Progenitor cell of endocrine pancreas (in vitro differentiated cells): ENCODE results near the gene NFYC. TPM values are rescaled to one million over a fixed set of nuclear protein-coding genes. Genes with fewer than 3 reads are reported as not detected.

ENCODE experiments used
- DNase-seq: peaks from one replicate; pipeline ENCODE4 v3.0.0; 2021; ENCODE audit warnings: low spot score; ENCODE audit not compliant: unreplicated experiment
- H3K27ac Mint-ChIP-seq: 2 replicates; pipeline ENCODE4 v1.8.0; 2021; ENCODE audit warnings: mild to moderate bottlenecking, moderate library complexity, mixed read lengths
- H3K27me3 Mint-ChIP-seq: 2 replicates; pipeline ENCODE4 v1.8.0; 2021; ENCODE audit warnings: mixed read lengths
- H3K36me3 Mint-ChIP-seq: 2 replicates; pipeline ENCODE4 v1.8.0; 2022; ENCODE audit warnings: mixed read lengths; ENCODE audit not compliant: insufficient read depth
- H3K4me1 Mint-ChIP-seq: 2 replicates; pipeline ENCODE4 v1.8.0; 2021; ENCODE audit warnings: low read depth, mixed read lengths
- H3K4me3 Mint-ChIP-seq: 2 replicates; pipeline ENCODE4 v1.8.0; 2021; ENCODE audit warnings: low read depth, mild to moderate bottlenecking, moderate library complexity, mixed read lengths
- H3K9me3 Mint-ChIP-seq: 2 replicates; pipeline ENCODE4 v1.8.0; 2021; ENCODE audit warnings: low read depth, mixed read lengths
- CTCF ChIP-seq: fragments of 200-600 bp; sonication (generic); IDR thresholded peaks from one replicate; pipeline ENCODE4 v1.5.0; 2021; ENCODE audit warnings: antibody characterized with exemption, mild to moderate bottlenecking; ENCODE audit not compliant: unreplicated experiment
- total RNA-seq: library from RNA; stranded (reverse); gene quantifications from 2 replicates; pipeline ENCODE4 v1.2.1, GENCODE V29; 2021

The NFYC gene
- total RNA-seq, 1 donor from 2014 or later, result 73.4 TPM

GRCh38 chr1:40801742-40802077 is 110.2 kb downstream of the NFYC start:
- Mint-ChIP-seq H3K4me1 (no peaks in the 10 kb centered on the region), H3K36me3 (no peaks in the 10 kb centered on the region), H3K9me3 (no peaks in the 10 kb centered on the region), H3K27me3 (peaks cover 48% of the 10 kb centered on the region), H3K27ac (no peak overlapping the region), H3K4me3 (no peak overlapping the region)
- no peak for DNase-seq
- TF ChIP-seq CTCF, result no peak

- Mint-ChIP-seq H3K27me3 (peaks cover 44% of the 10 kb centered on the region), H3K4me3 (peak overlapping the region; percentile 49), H3K4me1 (no peaks in the 10 kb centered on the region), H3K36me3 (no peaks in the 10 kb centered on the region), H3K9me3 (no peaks in the 10 kb centered on the region), H3K27ac (no peak overlapping the region)
- peak; percentile 50 for DNase-seq
- TF ChIP-seq CTCF, result no peak
Measured at GRCh38 chr1:40802078-40802741, 110.7 kb downstream of the NFYC start.

GRCh38 chr1:40802742-40803113 is 111.2 kb downstream of the NFYC start:
- peaks cover 39% of the 10 kb centered on the region for H3K27me3 Mint-ChIP-seq
- H3K4me3 Mint-ChIP-seq, result no peak overlapping the region
- H3K9me3 Mint-ChIP-seq, result no peaks in the 10 kb centered on the region
- H3K4me1 Mint-ChIP-seq, result no peaks in the 10 kb centered on the region
- H3K36me3 Mint-ChIP-seq, result no peaks in the 10 kb centered on the region
- no peak for TF ChIP-seq CTCF
- no peak overlapping the region for H3K27ac Mint-ChIP-seq
- no peak for DNase-seq

GRCh38 chr1:40803447-40803846 is 111.9 kb downstream of the NFYC start:
- no peak for DNase-seq
- H3K36me3 Mint-ChIP-seq, result no peaks in the 10 kb centered on the region
- peaks cover 40% of the 10 kb centered on the region for H3K27me3 Mint-ChIP-seq
- H3K4me1 Mint-ChIP-seq, result no peaks in the 10 kb centered on the region
- H3K27ac Mint-ChIP-seq, result no peak overlapping the region
- H3K4me3 Mint-ChIP-seq, result no peak overlapping the region
- TF ChIP-seq CTCF, result no peak
- H3K9me3 Mint-ChIP-seq, result no peaks in the 10 kb centered on the region

GRCh38 chr1:40803902-40804301 is 112.4 kb downstream of the NFYC start:
- DNase-seq, result no peak
- Mint-ChIP-seq H3K27ac (no peak overlapping the region), H3K4me3 (no peak overlapping the region), H3K27me3 (peaks cover 44% of the 10 kb centered on the region), H3K9me3 (no peaks in the 10 kb centered on the region), H3K4me1 (peaks cover 3% of the 10 kb centered on the region), H3K36me3 (no peaks in the 10 kb centered on the region)
- TF ChIP-seq CTCF, result no peak
